AG09319 (cell line): ENCODE measurements around the gene KIAA0319L.

Experiments used
- DNase-seq: peaks from one replicate; pipeline ENCODE4 v3.0.0-alpha.2; 2010; ENCODE audit warnings: low read depth; ENCODE audit errors: extremely low read depth
- TF ChIP-seq, protein P1 (sequence below): IDR thresholded peaks from 2 replicates; pipeline ENCODE4 v1.5.1; 2011; ENCODE audit warnings: low read depth, mild to moderate bottlenecking, inconsistent platforms, low read length, moderate library complexity

Gene KIAA0319L

DNA sequence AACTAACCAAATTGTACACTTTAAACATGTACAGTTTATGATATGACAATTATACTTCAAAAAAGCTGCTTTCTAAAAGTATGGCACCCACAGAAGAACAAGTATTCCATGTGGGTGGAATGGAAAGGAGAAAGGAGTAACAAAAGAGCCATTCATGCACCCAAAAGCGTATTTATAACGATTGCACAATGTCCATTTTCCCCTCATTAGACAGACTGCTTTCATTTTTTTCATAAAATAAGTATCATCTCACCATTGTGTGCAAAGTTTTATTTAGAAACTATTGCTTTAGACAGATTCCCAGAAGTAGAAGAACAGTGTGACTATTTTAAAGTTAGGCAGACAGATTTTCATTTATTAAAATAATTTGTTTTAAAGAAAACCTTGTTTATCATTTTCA lies 59.6 kb downstream of the KIAA0319L start:
- no peak for DNase-seq
- TF ChIP-seq, protein P1, sequence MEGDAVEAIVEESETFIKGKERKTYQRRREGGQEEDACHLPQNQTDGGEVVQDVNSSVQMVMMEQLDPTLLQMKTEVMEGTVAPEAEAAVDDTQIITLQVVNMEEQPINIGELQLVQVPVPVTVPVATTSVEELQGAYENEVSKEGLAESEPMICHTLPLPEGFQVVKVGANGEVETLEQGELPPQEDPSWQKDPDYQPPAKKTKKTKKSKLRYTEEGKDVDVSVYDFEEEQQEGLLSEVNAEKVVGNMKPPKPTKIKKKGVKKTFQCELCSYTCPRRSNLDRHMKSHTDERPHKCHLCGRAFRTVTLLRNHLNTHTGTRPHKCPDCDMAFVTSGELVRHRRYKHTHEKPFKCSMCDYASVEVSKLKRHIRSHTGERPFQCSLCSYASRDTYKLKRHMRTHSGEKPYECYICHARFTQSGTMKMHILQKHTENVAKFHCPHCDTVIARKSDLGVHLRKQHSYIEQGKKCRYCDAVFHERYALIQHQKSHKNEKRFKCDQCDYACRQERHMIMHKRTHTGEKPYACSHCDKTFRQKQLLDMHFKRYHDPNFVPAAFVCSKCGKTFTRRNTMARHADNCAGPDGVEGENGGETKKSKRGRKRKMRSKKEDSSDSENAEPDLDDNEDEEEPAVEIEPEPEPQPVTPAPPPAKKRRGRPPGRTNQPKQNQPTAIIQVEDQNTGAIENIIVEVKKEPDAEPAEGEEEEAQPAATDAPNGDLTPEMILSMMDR = no peak

DNA sequence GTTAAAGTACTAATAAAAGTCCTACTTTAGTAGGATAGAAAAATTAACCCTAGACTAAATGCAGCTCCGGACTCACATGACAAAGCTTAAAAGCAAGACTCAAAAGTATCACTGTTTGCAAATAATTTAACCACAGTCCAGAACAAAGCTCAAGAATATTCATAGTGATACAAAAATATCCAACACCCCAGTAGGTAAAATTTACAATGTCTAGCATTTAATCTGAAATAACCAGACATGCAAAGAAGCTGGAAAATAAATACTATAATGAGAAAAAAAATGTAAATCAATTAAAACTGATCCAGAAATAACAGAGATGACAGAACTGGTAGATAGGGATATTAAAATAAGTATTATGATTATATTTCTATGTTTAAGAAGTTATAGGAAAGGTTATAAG lies 67.0 kb downstream of the KIAA0319L start:
- no peak for DNase-seq
- TF ChIP-seq, protein P1 = no peak

DNA sequence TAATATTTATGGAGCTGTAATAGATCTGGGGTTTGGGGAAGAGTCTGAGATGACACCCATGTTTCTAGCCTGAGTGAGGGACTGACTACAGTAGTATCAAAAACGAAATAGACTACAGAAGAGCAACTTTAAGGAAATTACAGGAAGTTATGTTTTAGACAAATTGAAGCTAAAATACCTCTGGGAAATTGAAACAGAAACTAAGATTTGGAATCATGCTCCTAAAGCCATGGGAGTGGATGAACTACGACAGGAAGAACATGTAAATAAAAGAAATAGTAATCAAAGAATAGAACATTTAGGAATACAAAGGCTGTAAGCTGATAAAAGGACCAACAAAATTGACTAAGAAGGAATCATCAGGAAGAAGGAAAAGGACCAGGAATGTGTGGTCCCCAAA lies 68.9 kb downstream of the KIAA0319L start:
- DNase-seq = no peak
- TF ChIP-seq, protein P1 = no peak

DNA sequence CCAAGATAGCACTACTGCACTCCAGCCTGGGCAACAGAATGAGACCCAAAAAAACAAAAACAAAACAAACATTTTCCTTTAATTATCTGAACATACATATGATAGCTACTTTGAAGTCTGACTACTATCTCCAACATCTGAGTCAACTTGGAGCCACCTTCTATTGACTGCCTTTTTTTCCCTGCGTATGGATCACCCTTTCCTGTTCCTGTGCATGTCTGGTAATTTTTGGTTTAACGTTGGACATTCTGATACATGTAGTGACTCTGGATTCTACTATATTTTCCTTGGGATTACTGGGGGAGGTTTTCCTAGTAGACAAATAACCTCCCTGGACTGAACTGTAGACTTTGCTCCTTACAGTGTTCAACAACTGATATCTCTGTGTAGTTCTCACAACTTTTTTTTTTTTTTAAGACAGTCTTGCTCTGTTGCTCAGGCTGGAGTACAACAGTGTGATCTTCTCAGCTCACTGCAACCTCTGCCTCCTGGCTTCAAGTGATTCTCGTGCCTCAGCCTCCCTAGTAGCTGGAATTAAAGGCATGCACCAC lies 70.3 kb downstream of the KIAA0319L start:
- no peak for DNase-seq
- TF ChIP-seq, protein P1 = no peak

DNA sequence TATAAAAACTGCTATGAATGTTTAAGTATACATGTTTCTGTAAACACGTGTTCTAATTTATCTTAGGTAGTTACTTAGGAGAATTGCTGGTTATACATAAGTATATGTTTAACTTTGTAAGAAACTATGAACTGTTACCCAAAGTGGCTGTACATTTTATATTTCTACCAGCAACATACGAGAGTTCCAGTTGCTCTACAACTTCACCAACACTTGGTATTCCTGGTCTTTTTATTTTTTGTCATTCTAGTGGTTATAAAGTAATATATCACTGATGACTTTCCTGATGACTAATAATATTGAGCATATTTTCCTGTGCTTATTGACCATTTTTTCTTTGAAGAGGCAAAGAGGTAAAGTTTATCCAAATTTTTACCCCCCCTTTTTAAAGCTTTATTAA lies 76.0 kb downstream of the KIAA0319L start:
- DNase-seq = no peak
- TF ChIP-seq, protein P1 = no peak

DNA sequence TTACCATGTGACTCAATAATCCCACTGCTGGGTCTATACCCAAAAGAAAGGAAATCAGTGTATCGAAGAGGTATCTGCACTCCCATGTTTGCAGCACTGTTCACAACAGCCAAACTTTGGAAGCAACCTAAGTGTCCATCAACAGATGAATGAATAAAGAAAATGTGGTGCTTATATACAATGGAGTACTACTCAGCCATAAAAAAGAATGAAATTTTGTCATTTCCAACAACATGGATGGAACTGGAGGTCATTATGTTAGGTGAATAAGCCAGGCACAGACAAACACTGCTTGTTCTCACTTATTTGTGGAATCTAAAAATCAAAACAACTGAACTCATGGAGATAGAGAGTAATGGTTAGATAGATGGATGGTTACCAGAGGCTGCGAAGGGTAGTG lies 79.3 kb downstream of the KIAA0319L start:
- TF ChIP-seq, protein P1 = no peak
- DNase-seq = no peak

DNA sequence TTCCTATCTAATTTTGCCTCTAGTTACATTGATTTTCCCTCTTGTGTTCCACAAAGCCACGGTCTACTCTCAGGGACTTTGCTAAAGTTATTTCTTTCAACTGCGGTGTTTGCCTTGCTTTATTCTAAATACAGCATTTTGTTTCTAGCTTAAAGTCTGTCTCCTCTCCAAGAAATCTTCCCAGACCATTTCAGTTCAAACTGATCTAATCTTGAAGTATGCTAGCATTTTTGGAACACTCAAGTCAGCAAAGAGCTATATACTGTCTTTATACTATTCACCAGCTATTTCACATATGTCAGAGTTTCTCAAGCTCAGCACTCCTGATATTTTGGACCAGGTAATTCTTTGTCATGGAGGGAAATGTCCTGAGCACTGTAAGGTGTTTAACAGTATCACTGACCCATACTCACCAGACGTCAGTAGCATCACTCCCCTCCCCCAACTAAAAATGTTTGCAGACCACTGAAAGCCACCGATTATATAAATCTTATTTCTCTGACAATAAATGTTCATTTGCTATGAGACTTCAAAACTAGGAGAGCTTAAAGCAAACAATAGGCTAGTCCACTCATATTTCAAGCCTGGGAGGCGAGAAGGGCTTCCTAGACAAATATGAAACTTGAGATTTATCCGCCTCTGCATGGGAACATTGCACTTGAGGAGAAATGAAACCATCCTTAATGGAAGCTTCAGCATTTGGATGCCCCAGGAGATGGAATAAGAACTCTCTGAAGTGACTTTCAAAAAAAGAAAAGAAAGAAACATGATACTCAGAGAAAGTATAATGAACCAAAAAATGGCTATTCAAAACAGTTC lies 81.1 kb downstream of the KIAA0319L start:
- TF ChIP-seq, protein P1 = no peak
- no peak for DNase-seq
